Measurements from ENCODE around the gene CPT2.

The CPT2 gene

DNA sequence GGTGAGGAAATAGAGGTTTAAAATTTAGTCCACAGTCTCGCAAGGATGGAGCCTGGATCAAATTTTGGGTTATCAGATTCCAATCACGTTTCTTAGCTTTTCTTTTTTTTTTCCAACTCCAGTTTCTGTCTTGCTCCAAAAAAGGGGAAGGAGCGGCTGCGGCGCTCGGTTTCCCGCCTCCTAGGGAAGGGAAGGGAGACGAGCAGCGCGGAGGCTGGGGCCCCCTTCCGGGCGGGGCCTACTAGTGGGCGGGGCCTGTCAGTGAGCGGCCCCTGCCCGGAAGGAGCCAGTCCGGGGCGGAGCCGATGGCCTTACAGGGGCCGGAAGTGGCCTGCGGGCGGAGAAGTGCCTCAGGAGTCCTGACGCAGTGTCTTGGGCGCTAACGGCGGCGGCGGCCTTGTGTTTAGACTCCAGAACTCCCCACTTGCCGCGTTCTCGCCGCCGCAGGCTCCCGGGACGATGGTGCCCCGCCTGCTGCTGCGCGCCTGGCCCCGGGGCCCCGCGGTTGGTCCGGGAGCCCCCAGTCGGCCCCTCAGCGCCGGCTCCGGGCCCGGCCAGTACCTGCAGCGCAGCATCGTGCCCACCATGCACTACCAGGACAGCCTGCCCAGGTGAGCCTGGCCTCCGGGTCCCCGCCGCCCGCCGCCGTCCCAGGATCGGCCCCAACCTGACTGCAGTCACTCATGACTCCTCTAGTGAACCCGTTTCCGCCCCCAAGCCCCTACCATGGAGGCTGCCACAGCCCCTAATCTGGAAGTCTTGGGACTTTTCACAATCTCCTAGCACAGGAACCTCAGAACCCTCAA is at the start of gene CPT2:
TSS of gene CPT2 (plus strand) at position 340 of the 806 bp plus-strand sequence. CDS start at position 460, 120 bp downstream.
- DNase-seq: peak; percentile 93

DNA sequence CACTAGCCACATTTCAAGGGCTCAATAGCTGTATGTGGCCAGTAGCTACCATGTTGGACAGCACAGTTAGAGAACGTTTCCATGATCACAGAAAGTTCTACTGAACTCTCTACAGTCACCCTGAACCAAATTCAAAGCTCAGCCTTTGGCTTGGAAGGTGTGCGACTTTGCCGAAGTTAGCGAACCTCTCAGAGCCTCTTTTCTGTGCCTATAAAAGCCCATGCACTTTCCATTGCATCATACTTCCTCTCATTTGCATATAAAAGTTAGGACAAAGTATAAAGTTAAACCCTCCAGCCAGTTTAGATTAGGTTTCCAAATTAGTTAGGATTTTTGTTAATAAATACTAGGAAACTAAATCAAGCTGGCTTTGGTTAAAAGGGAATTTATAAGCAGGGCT is 49.5 kb upstream of the CPT2 start:
- DNase-seq: no peak

DNA sequence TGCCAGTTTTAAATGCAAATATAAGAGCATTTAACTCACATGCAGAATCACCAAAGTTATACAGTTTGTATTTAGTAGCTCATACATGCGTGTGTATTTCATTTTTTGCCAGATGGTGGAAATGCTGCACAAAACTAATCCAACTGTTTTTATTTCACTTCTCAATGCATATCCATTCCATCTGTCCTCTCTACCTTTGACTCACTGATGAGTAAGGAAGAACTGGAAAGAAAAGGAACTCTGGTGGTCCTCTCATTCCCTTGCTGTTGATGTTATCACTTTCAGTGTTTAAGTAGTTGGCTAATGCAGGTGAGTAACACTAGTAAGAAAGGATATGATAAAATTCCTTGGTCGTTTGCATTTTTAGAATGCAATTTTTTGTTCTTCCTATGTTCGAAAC is 48.5 kb upstream of the CPT2 start:
- no peak for DNase-seq

DNA sequence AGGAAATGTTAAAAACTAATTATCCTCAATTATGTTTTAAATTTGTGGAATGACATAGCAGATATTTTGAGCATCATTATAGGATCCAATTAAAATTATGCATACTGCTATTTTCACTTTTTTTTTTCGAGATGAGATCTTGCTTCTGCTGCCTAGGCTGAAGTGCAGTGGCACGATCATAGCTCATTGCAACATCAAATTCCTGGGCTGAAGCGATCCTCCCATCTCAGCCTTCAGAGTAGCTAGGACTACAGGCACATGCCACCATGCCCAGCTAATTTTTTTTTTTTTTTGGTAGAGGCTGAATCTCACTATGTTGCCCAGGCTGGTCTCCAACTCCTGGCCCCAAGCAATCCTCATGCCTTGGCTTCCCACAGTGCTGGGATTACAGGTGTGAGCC is 42.9 kb upstream of the CPT2 start:
- no peak for DNase-seq

DNA sequence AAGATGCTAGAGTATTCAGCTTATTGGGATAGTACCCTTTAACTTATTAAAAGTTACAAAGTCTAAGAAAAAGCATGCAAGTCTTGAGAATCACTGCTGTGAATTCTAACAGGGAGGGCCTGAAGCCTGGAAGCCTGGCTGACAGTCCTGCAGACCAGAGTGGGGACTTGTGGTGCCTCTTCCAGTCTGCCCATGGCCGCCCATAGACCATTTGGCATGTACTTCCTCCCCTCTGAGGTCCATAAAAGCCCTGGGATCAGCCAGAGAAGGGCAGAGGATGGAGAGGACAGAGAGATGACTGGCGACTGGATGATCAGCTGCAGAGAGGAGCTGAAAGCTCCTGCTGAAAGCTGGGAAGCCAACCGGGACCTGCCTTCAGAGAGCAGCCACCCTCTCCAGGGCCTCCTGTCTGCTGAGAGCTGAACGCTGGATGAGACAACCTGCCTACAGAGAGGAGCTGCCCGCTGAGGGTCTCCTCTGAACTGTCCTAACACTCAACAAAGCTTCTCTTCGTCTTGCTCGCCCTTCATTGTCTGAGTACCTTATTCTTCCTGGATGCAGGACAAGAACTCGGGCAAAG is 41.7 kb upstream of the CPT2 start:
- DNase-seq: no peak

DNA sequence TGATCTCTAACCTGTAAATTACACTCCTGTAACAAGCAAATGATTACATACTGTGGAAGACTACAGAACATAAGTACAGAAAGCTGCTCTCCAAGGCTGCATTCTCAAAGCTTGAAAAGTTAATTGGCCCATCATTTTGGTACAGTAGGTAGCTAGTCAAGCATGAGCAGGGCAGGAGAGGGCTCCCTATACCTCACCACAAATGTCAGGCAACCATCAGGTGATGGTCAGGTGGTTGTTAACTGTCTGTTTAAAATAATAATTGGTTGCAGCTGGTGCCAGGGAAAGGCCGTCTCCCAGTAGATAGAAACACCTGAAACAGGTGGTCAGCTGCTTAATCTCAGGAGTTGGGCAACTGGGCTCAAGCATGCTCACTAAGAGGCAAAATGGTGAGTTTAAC is 41.1 kb upstream of the CPT2 start:
- no peak for DNase-seq

DNA sequence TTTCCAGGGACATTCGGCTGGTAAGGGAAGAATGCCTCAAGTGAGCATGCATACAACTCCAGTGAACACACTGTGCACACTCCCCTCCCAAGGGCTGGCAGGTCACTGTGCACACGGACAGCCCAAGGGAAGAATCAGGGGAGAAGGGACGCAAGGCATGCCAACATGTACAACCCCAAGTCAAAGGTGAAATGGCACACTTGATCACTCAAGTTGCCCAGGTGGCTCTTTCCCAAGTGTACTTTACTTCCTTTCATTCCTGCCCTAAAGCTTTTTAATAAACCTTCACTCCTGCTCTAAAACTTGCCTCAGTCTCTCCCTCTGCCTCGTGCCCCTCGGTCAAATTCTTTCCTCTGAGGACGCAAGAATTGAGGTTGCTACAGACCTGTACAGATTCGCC is 40.7 kb upstream of the CPT2 start:
- no peak for DNase-seq

DNA sequence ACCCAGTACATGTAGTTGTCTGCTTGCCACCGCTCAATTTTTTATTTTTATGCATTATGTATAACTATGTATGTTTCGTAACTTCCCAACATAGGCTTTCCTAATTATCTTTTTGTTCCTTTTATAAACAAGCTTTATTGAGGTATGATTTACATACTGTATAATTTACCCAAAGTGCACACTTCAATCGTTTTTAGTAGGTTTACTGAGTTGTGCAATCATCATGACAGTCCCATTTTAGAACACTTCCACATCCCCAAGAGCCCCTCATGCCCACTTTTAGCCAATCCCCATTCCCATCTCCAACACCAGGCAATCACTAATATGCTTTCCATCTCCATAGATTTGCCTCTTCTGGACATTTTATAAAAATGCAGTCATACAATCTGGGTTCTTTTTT is 39.8 kb upstream of the CPT2 start:
- no peak for DNase-seq

DNA sequence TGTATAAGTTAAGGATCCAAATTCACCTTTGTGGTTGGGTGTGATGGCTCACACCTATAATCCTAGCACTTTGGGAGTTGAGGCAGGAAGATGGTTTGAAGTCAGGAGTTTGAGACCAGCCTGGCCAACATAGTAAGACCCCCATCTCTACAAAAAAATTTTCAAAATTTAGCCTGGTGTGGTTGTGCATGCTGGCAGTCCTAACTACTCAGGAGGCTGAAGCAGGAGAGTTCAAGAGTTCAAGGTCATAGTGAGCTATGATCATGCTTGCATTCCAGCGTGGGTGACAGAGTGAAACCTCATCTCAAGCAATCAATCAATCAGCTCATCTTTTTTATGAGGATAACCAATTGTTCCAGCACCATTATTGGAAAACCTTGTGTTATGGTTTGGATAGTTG is 37.7 kb upstream of the CPT2 start:
- no peak for DNase-seq

DNA sequence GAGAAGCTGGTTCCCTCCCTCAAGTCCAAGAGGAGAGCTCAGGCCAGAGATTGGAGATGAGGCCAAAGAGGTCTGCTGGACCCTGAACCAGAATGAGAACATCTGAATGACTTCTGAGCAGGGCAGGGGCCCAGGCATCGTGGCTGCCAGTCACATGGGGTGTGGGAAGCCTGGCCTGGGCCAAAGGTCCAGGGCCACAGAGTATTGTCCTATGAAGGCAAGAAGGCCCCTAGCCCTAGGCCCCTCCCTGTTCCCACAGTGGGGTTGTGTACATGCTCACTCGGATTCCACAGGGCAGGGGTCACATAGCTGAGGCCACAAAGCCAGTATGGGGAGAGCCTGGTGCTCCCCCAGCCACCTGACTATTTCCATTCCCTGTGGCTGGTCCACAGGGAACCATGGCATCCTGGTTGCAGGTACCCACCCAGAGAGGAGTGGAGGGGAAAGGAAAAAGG is 35.7 kb upstream of the CPT2 start:
- no peak for DNase-seq

DNA sequence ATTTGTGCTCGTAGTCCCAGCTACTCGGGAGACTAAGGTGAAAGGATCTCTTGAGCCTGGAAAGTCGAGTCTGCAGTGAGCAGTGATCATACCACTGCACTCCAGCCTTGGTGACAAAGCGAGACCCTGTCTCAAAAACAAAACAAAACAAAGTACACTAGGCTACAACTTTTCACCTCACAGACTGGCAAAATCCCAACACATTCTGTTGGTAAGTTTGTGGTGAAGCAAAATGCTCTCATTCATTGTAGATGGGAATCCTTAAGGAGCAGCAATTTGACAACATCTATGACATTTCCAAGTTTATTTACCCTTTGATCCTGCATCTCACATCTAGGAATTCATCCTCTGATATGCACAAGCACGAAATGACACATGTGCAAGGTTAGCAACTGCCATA is 34.0 kb upstream of the CPT2 start:
- DNase-seq: no peak

DNA sequence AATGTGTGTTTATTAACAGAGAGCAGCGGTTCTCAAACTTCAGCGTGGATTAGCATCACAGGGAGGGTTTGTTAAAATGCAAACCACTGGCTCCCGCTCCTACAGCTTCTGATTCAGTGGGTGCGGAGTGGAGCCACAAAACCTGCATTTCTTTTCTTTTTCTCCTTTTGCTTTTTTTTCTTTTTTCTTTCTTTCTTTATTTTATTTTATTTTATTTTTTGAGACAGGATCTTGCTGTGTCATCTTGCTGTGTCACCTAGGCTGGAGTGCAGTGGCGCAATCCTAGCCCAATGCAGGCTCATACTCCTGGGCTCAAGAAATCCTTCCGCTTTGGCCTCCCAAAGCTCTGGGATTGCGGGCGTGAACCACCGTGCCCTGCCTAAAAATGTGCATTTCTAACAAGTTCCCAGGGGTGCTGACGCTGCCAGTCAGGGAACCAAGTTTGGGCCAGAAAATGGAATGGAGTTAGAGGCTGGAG is 33.3 kb upstream of the CPT2 start:
- DNase-seq: no peak

DNA sequence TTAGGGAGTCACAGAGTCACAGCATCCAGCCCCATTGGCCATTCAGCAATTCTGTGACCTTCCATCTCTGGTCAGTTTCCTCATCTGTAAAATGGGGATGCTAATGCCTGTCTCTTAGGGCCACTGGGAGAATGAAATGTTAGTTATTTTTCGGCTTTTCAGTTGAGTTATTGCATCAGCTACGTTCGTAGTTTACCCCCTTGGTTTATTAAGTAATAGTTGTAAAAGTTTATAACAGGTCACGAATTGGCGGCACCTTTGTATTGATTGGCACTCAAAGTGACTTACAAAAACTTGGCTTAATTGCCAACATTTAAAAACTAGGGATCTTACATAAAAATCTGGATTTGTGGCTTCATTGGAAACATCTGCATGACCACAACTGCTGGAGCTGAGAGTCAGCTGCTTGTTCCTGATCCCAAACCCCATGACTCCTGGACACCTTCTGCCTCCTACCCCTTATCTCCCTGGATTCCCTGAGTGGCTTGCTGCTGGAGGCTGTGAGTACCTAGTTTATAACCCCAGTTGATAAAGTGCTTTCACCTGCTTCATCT is 31.1 kb upstream of the CPT2 start:
- DNase-seq: no peak

DNA sequence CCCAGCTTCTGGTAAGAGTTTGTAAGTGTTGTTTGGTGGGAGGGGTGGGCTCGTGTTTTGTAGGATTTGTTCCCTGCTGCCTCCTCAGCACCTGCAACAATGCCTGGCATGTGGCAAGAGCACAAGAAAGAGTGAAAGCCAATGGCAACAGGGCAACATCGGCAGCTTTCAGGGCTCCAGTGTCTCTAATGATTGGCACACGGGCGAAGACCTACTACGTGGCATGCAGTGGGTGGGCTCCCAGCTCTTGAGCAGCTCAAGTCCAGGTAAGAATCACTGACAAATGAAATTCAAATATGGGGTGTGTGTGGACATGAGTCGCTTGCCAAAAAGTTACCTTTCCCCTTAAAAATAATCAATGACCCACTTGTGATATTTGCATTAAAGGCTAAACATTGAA is 30.3 kb upstream of the CPT2 start:
- DNase-seq: no peak

DNA sequence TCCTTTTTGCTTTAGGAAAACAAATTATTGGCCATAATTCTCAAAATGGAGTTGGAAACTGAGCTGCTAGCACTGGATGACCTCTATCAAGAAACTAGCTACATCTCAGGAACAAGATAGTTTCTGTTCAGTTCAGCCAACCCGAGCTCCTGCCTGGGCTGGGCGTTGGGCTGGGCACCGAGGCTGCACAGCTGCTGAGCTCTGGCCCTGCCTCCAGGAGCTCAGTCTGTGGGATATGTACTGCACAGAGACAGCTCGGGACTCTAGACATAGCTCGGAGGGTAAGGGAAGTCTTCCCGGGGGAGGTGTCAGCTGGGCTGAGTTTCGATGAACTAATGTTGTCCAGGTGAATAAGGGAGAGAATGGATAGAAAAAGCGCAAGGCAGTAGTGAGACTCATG is 29.7 kb upstream of the CPT2 start:
- DNase-seq: no peak

DNA sequence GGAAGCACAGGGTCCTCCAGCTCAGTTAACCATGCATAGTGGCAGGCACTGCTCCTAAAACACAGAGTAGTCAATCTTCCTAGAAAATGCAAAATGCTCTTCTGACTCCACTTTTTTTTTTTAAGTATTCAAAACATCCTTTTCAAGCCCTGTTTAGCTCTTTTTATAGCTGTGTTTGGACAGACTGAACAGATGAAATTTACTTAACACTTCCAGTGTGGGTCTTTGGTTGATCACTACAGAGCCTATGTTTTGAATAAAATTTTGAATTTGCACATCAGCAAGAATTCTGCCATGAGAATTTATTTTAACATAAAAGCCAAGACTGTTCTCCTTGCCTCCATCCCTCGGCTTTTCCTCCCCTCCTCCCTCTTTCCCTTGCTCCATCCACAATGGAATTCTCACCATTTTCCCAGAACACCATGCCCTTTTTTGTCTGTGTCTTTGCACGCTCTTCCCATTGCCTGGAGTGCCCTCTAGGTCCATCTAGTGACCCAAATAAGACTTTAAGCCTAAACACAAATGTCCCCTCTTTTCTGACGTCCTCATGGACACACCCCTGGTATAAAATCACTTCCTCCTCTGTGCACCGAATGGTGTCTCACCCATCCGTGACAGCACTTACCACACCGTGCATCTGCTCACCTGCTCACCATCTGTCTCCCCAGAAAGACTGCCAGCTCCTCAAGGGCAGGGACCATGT is 24.0 kb upstream of the CPT2 start:
- no peak for DNase-seq

DNA sequence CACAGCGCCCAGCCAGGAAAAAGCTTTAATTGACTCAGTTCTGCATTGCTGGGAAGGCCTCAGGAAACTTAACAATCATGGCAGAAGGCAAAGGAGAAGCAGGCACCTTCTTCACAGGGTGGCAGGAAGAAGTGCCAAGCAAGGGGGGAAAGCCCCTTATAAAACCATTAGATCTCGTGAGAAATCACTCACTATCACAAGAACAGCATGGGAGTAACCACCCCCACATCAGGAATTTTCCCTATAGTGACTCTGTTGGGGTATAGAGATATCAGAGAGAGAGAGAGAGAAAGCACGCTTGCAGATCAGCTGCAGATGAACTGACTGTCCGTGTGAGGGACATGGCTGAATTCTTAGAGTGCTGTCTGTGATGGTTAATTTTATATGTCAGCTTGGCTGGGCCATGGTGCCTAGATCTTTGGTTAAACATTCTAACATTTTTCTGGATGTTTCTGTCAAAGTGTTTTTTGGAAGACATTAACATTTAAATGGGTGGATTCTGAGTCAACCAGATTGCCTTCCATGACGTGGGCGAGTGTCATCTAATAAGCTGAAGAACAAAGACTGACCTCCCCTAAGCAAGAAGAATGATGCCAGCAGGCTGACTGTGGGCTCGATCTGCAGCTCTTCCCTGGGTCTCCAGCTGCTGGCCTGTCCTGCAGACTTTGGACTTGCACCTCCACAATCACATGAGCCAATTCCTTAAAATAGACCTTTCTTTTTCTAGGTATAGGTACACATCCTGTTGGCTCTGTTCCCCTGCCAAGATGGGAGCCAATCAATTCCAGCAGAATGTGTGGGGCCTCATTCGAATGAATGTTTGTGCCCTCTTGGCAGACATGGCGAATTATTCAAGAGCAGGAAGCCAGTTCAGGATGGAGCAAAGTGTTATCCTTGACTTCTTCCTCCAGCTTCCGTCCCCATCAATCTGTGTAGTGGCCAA is 21.4 kb upstream of the CPT2 start:
- DNase-seq: no peak

DNA sequence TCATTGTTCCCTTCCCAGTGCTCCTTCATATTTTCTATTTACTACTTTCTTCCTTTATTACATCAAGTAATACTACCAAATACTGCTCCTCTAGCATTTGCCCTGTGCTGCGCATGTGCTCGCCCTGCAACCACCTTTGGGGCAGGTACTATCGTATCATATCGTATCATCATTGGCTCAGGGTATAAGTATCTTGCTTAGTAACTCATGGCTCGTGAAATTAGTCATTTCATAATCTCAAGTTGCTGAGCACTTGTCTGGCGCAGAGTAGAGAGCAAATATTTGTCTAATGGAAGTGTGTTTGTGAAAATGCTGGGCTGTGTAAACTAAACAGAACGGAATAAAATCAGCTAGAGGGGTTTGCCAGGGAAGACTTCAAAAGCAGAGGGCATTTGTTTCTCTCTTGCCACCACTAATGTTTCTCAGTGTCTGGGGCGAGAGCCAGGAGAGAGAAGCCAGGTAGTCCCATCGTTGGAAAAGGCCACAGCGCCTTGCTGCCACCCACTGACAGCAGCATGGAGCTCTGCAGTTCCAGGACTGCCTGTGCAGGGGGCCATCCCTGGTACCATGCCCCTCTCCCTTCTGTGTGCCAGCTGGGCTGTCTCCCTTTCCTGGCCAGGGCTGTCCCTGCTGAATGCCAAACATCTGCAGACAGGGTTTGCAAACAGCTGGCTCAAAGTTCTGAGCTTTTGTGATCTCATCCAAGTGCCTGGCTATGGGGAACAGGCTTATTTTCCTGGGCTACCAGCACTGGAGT is 20.0 kb upstream of the CPT2 start:
- no peak for DNase-seq

DNA sequence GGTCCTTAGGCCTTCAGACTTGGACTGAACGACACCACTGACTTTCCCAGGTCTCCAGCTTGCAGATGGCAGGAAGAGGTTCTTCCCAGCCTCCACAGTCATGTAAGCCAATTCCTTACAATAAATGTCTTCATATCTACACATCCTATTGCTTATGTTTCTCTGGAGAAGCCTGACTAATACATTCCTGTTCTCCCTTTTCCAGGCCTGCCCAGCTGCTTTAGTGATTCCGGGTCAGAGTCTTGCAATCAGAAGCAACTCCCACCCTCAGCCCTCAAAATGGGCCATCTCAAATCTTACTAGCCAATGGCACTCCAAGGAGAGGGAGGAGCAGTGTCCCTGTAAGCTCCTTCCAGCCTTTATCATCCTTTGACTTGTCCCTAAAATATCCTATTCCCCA is 16.4 kb upstream of the CPT2 start:
- no peak for DNase-seq

DNA sequence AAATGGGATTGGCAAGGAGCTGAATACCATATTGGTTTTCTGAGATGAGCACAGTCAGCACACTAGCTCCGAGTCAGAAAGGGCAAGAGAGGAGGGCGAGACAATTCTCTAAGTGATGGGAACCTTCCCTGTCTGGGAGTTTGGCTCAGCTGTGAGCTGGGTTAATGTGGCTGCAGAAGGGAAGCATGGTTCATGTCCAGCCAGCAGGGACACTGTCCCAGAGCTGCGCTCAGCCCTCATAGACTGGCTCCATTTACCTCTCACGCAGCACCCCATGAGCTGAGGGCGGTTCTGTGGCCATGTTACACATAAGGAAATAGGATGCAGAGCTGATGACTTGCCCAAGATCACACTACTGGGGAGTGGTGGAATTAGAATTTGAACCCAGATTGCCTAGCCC is 15.7 kb upstream of the CPT2 start:
- DNase-seq: no peak

DNA sequence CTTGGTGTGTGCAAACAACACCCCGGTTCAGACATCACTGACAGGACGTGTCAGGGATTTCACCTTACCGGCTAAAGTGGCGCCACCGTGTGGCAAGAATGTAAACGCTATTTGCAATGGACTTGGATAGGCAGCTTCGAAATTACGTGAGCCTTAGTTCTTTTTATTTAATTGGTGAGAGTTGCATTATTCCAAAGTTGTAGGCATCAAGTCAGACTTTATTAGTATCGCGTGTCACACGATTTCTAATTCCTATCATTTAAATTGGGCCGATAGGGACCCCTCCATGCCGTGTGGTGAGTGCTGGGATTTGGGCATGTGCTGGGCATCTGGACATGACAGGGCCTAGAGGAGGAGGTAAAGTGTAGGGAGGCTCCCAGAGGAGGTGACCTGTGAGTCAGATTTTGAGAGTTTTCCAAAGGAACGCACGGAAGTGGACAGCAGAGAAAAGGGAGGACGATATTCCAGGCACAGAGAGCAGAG is 14.5 kb upstream of the CPT2 start:
- peak; percentile 84 for DNase-seq

DNA sequence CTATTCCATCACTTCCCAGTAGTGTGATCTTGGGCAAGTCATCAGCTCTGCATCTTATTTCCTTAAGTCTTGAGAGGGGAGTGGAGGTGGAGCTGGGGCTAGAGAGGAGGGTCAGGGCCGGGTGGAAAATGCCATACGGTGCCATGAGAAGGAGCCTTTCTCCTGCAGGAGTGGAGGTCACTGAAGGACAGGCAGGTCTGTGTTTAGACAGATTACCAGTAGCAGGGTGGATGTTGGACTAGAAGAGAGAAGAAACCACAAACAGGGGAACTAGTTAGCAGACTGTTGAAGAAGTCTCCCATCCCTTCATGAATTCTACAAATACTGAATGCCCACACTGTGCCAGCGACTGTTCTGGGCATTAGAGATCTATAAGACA is 13.9 kb upstream of the CPT2 start:
- no peak for DNase-seq
